HG03469 (cell line): ENCODE data around the gene CHD6.

ENCODE experiments used
- ATAC-seq: cut with Tn5 transposase; IDR thresholded peaks from one replicate; pipeline ENCODE4 v1.9.1; 2021; ENCODE audit warnings: mild to moderate bottlenecking, moderate library complexity, moderate number of reproducible peaks; ENCODE audit not compliant: unreplicated experiment

CHD6 gene

GRCh38 chr20:41437836-41438235, 180.3 kb downstream of the CHD6 start:
- ATAC-seq: no peak

- ATAC-seq: no peak
Observed at GRCh38 chr20:41436679-41437078, 181.5 kb downstream of the CHD6 start.

- ATAC-seq: no peak
Observed at GRCh38 chr20:41433203-41433602, 185.0 kb downstream of the CHD6 start.

- no peak for ATAC-seq
Observed at GRCh38 chr20:41432746-41433145, 185.4 kb downstream of the CHD6 start.

GRCh38 chr20:41428285-41428684, 189.9 kb downstream of the CHD6 start:
- ATAC-seq: no peak

GRCh38 chr20:41427833-41428232, 190.3 kb downstream of the CHD6 start:
- no peak for ATAC-seq

GRCh38 chr20:41426976-41427375, 191.2 kb downstream of the CHD6 start:
- ATAC-seq: no peak

GRCh38 chr20:41426086-41426830, 191.9 kb downstream of the CHD6 start:
- no peak for ATAC-seq

GRCh38 chr20:41425180-41425884, 192.8 kb downstream of the CHD6 start:
- no peak for ATAC-seq

- ATAC-seq: no peak
Observed at GRCh38 chr20:41424546-41424945, 193.6 kb downstream of the CHD6 start.

- no peak for ATAC-seq
Observed at GRCh38 chr20:41424011-41424410, 194.2 kb downstream of the CHD6 start.

- no peak for ATAC-seq
Observed at GRCh38 chr20:41422953-41423352, 195.2 kb downstream of the CHD6 start.

GRCh38 chr20:41418739-41419293, 199.4 kb downstream of the CHD6 start:
- no peak for ATAC-seq

- no peak for ATAC-seq
Observed at GRCh38 chr20:41418031-41418430, 200.1 kb downstream of the CHD6 start.

GRCh38 chr20:41415191-41415590, 203.0 kb downstream of the CHD6 start:
- no peak for ATAC-seq

GRCh38 chr20:41413169-41413568, 205.0 kb downstream of the CHD6 start:
- ATAC-seq: no peak

GRCh38 chr20:41412324-41413120, 205.7 kb downstream of the CHD6 start:
- ATAC-seq: no peak

GRCh38 chr20:41411391-41411847, 206.8 kb downstream of the CHD6 start:
- no peak for ATAC-seq

- ATAC-seq: no peak
Observed at GRCh38 chr20:41408986-41409385, 209.2 kb downstream of the CHD6 start.

GRCh38 chr20:41408156-41408794, 209.9 kb downstream of the CHD6 start:
- peak; percentile 56 for ATAC-seq

GRCh38 chr20:41407607-41408006, 210.6 kb downstream of the CHD6 start:
- no peak for ATAC-seq
